Activated CD8-positive, alpha-beta memory T cell treated with anti-CD3 and anti-CD28 coated beads for 36 hours (primary cell): ENCODE data around the gene TMEM269. TPM values are rescaled to one million over a fixed set of nuclear protein-coding genes. Genes with fewer than 3 reads are reported as not detected.
"Not testable (repeated sequence)": the region's sequence is repeated elsewhere in the genome, so short reads cannot be mapped to it uniquely, and the experiment has no call there.

Source experiments
- CTCF ChIA-PET: fragments of 350-600 bp; sonication (Branson Sonifier 250); formaldehyde crosslinking; loops from one replicate; lab custom pipeline; 2021; ENCODE audit warnings: antibody characterized with exemption; lab: Charles Lee
- POLR2A ChIA-PET: fragments of 350-600 bp; sonication (Branson Sonifier 250); formaldehyde crosslinking; loops from one replicate; lab custom pipeline; 2021; ENCODE audit warnings: antibody characterized with exemption; lab: Charles Lee
- total RNA-seq, 2 experiments: library from RNA; stranded (reverse); gene quantifications; one replicate each; pipeline ENCODE4 v1.2.3, GENCODE V29; 2021

The TMEM269 gene
- total RNA-seq, 2 experiments from 2014 or later: 0.13 TPM; not detected in 1

- ChIA-PET POLR2A (no interaction called here), CTCF (interaction anchor here (1.4 kb wide), 1 partner anchor 19 kb away, joined by 3 read pairs; no protein-coding TSS in a partner anchor)
Measured at GRCh38 chr1:42746436-42747105, 38.2 kb upstream of the TMEM269 start.

DNA sequence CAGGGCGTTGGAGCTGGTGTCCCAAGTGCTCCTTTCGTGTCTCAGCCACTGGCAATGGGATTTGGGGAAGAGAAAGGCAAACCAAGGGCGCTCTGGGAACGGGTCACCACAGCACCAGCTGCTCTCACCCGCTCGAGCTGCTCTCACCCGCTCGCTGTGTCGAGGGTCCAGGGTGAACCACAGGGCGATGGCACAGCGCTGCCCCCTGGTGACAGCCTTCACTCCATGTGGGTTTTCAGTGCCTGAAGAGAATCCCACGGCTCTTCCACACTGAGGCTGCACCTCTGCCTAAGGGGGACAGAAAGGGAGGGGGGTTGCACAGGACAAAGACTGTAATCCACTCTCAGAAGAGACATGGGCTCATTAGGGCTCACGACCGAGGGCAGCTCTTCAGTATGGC, 37.7 kb upstream of the TMEM269 start:
- ChIA-PET POLR2A (no interaction called here), CTCF (interaction anchor here (1.4 kb wide), 1 partner anchor 19 kb away, joined by 3 read pairs; no protein-coding TSS in a partner anchor)

DNA sequence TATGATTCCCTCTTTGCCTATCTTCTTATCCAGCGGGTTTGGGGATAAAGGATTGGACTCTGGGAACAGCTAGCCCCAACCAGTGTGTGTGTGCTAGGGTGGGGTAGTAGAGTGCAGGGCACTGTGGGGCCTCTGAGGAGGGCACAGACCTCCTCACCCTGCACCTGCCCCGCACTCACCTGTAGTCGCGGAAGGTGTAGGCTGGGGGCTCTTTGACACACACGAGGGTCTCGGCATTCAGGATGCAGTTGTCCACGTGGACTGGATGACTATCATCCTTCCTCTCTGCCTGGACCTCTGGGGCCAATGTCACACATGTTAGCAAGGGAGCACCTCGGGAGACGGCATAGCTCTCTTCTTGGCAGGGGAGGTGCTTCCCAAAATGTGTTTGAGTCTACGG, 36.8 kb upstream of the TMEM269 start:
- CTCF ChIA-PET: no interaction called here
- POLR2A ChIA-PET: no interaction called here

- ChIA-PET CTCF (interaction anchor here (1.0 kb wide), 1 partner anchor 35 kb away, joined by 3 read pairs; no protein-coding TSS in a partner anchor), POLR2A (interaction anchor here (0.7 kb wide), 1 partner anchor 574 kb away, joined by 3 read pairs; no protein-coding TSS in a partner anchor)
Measured at GRCh38 chr1:42748461-42749410, 36.1 kb upstream of the TMEM269 start.

GRCh38 chr1:42750041-42750440, 34.8 kb upstream of the TMEM269 start:
- POLR2A ChIA-PET: interaction anchor here (0.7 kb wide), 1 partner anchor 575 kb away, joined by 3 read pairs; no protein-coding TSS in a partner anchor

DNA sequence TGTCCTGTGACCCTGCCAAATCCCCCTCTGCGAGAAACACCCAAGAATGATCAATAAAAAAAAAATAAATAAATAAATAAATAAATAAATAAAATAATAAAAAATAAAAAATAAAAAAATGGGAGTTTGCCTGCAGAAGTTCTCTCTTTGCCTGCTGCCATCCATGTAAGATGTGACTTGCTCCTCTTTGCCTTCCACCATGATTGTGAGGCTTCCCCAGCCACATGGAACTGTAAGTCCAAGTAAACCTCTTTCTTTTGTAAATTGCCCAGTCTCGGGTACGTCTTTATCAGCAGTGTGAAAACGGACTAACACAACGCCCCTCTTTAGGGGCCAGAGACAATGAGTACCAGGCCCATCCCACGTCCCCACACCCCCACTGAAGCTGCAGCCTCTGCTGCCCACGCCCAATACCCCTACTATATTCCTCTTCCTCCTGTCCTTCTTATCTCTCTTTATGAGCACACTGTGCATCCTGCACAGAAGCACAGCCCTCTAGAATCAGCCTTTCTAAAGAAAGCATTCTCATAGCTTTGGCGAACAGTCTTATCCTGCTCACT, 33.2 kb upstream of the TMEM269 start:
- POLR2A ChIA-PET: interaction anchor here (1.1 kb wide), 1 partner anchor 16 kb away, joined by 3 read pairs; the partner anchor contains the start of genes C1orf50 and P3H1
- CTCF ChIA-PET: not testable (repeated sequence)

More at GRCh38 chr1:42750041-42750440, 34.8 kb upstream of the TMEM269 start:
- CTCF ChIA-PET: no interaction called here

GRCh38 chr1:42752284-42752683, 32.5 kb upstream of the TMEM269 start:
- ChIA-PET POLR2A (interaction anchor here (1.1 kb wide), 1 partner anchor 15 kb away, joined by 3 read pairs; the partner anchor contains the start of genes C1orf50 and P3H1), CTCF (no interaction called here)

DNA sequence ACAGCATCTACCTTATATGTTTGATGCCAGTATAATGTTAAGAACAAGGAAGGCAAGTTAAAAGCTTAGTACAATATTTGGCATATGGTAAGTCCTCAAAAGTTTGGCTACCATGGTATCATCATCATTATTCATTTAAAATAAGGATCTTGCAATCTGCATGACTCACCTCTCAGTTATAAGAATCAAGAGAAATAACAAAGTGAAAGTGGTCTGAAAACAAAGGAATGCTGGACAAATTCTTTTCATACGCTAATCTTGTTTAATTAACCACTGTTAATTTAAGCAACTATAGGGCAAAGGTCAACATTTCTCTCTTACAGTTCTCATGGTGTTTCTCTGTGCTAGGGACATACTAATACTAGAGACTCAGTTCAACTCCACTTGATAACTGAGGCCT, 31.7 kb upstream of the TMEM269 start:
- ChIA-PET CTCF (no interaction called here), POLR2A (interaction anchor here (0.7 kb wide), 1 partner anchor 1393 kb away, joined by 4 read pairs; no protein-coding TSS in a partner anchor)

DNA sequence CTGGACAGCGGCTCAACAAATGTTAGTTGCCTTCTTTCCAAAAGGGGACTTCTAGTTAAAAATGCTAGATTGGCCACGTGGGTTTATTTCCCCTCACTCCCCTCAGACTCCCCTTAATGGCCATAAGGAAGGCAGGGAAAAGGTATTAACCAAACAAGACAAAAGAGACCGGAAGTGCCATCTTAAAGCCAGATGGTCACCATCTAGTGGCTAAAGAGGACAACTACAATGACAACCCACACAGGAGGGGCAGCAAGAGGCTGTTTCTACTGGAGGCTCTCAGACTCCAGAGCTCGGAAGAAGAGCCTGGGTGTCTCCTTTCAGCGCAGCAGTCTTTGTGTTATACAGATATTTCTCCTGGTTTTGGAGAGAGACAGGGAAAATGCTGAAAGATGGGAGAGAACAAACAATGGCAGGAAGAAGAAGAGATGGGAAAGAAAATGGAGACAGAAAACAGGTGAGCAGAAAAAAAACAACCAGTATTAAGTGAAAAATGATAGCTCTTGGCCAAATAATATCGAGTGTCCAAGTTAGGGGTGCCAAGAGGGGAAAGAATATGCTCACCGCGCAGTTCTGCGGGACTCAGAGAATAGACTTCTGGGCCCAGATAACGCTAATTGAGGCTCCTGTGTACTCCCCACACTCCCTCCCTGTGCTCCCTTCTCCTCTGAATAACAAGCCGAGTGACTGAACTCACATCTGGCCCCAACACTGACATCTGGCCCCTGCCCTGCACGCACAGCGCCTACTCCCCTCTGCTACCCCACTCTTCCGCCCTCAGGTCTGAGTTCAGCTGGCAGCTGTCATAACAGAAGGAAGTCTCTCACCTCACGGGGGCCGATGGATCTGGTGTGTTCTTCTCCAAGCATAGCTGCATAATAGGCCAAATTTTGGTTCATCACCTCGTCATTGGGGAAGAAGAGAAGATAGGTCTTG, 27.6 kb upstream of the TMEM269 start:
- POLR2A ChIA-PET: no interaction called here
- CTCF ChIA-PET: interaction anchor here (0.8 to 1.1 kb wide), 4 partner anchors 9 to 223 kb away, joined by 3 read pairs; no protein-coding TSS in a partner anchor

GRCh38 chr1:42757892-42758275, 26.9 kb upstream of the TMEM269 start:
- POLR2A ChIA-PET: no interaction called here

DNA sequence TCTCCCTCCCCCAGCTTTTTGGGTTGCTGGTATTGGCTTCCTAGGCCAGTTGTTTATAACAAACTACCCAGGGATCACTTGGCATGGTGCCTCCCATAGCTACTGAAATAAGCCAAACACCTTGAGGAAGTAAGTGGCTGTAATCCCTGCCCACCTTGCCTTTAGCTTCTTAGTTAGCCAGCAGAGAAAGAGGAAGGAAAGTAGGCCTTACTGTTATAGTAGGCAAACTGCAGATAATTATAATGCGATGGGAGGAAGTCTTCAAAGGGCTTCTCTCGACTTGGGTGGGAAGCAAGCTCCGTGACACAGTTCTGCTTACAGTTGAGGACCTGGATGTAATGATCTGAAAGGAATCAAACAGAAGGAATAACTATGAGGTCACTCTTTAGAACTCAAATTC, 26.1 kb upstream of the TMEM269 start:
- POLR2A ChIA-PET: no interaction called here
- CTCF ChIA-PET: interaction anchor here (1.1 kb wide), 1 partner anchor 8 kb away, joined by 3 read pairs; the partner anchor contains the start of genes C1orf50 and P3H1

More at GRCh38 chr1:42757892-42758275, 26.9 kb upstream of the TMEM269 start:
- CTCF ChIA-PET: interaction anchor here (0.8 kb wide), 2 partner anchors 8 to 181 kb away, joined by 3 read pairs; no protein-coding TSS in a partner anchor

GRCh38 chr1:42759114-42759513, 25.7 kb upstream of the TMEM269 start:
- POLR2A ChIA-PET: no interaction called here
- CTCF ChIA-PET: interaction anchor here (1.1 kb wide), 1 partner anchor 8 kb away, joined by 3 read pairs; the partner anchor contains the start of genes C1orf50 and P3H1

- ChIA-PET POLR2A (no interaction called here), CTCF (no interaction called here)
Measured at GRCh38 chr1:42761567-42761966, 23.2 kb upstream of the TMEM269 start.

DNA sequence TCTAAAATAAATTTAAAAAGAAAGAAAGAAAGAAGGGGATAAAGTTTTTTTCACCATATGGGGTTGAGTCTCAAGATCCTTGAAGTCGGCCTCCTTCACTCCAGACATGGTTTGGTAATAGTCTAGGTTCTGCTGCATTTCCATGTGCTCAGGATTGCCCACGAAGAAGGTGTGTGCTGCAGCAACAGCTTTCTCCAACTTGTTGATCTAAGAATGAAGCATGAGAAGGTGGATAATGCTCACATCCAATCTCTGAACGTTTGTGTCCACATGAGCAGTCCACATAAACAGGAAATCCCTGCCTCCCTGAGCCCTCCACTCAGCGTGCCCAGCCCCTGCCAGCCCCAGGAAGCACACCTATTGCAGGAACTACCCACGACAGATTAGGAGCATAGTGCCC, 22.5 kb upstream of the TMEM269 start:
- ChIA-PET POLR2A (no interaction called here), CTCF (interaction anchor here (0.5 to 1.9 kb wide), 2 partner anchors 84 to 320 kb away, joined by 3 read pairs; partner anchors contain the start of gene ZNF691)

DNA sequence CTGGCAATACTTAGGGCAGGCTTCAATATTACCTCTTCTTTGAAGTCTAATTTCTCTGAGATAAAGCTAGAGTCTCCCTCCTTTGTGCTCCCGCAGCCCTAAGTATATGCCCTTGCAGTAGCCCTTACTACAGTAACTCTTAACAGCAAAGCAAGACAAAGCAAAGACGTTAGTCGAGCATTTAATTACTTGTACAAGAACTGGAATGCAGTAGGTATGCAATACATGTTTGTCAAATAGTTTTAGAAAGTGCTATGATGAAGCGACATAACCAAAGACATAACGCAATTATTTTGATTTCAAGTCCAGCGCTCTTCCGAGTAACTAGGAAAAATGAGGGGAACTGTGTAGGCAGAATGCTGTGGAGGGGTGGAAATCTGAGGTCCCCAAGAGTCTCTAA, 19.5 kb upstream of the TMEM269 start:
- ChIA-PET POLR2A (interaction anchor here (0.5 to 2.1 kb wide), 3 partner anchors 82 to 190 kb away, joined by 3 to 22 read pairs (median 3); partner anchors contain the start of gene YBX1), CTCF (interaction anchor here (1.4 to 2.0 kb wide), 3 partner anchors 82 to 189 kb away, joined by 4 to 8 read pairs (median 5); partner anchors contain the start of gene YBX1)

DNA sequence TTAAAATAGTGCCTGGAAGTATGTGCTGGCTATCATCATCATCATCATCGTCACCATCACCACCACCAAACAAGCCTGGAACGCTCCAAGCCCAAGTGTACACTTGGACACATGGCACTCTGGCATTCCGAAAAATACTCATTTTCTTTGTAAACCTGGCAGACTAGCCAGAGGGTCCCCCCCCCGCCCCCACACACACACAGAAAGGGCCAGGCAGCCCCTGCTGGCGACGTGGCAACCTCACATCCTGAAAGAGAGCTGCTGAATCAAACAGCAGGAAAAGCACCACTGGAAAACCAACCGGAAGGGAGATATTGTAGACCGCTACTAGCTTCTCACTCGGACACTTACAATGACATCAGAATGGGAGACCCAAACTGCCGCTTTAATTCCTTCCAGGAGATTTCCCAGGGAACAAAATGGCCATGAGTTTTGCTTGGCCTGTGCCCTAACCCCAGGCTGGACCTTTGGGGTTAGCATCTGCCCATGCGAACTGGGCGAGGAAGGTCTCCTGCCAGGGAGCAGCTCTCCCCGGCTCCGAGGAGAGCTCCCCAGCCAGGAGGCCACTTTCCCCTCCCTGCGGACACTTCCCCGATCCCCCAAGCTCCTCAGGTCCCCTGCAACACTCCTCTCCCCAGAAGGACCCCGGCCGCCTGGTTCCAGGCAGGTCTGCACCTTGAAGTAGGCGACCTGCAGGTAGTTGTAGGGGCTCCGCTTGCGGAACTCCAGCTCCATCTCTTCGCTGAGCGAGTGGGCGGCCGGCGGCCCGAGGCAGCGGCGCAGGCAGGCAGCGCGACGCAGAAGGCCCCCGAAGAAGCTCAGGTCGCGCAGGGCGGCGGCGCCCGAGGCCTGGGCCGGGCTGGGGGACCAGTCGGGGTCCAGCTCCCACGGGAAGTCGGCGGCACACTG, 18.7 kb upstream of the TMEM269 start:
- ChIA-PET CTCF (interaction anchor here (0.5 to 2.3 kb wide), 11 partner anchors 7 to 189 kb away, joined by 3 to 8 read pairs (median 4); partner anchors contain the start of genes ERMAP, YBX1 and ZNF691), POLR2A (interaction anchor here (0.5 to 2.1 kb wide), 18 partner anchors 12 to 484 kb away, joined by 3 to 22 read pairs (median 3); partner anchors contain the start of genes PPIH, YBX1 and ZNF691)
